ENCODE data around the gene MYOF.

MYOF gene

DNA sequence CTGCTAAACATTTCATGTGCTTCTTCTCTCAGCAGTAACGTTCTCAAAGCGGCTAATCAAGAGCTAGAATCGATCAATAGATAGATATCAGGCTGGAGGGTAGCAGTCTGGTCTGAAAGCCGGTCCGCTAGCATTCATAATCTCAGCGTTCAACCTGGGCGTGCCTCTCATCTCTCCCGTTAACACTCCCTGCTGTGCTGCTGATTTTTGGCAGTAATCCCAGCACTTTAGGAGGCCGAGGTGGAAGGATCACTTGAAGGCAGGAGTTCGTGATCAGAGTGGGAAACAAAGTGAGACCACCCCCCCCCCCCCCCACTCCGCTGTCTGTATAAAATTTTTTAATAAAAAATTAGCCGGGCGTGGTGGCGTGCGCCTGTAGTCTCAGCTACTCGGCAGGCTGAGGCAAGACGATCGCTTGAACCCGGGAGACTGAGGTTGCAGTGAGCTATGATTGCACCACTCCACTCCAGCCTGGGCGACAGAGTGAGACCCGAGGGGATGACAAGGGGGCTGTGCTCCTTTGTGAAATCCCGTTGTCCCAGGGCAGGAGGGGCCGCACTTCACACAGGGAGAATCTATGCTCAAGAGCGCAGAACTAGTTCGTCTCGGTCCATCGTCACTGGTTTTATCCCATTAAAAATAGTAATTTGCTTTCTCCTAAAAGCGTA, 13.7 kb upstream of the MYOF start:
- peak; percentile 52 for DNase-seq (ENCODE audit: insufficient read length, low spot score)
- TF ChIP-seq POLR2A (IDR thresholded peaks at IDR 0.05; ENCODE audit: low read depth, low read length) = no peak
- FAIRE-seq = peak; percentile 96

DNA sequence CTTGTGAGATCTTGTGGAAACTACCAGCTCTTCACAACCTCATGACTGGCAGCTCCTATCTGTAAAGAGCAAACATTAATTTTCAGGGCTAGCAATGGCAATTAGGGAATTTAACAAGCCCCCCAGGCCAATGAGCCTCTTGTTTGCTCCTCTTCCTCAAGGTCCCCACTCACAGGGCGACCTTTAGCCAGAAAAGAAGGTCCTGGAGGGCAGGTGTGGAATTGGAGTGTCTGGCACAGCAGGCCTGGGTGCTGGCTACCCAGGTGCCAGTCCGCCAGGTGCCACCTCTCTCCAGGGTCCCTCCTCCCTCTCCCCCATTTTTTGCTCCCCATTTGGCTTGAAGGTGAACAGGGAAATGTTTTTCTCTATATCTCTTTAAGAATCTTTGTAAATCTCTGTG, 12.4 kb upstream of the MYOF start:
- TF ChIP-seq POLR2A (IDR thresholded peaks at IDR 0.05; ENCODE audit: low read depth, low read length) = no peak
- DNase-seq (ENCODE audit: insufficient read length, low spot score) = no peak
- FAIRE-seq = no peak

DNA sequence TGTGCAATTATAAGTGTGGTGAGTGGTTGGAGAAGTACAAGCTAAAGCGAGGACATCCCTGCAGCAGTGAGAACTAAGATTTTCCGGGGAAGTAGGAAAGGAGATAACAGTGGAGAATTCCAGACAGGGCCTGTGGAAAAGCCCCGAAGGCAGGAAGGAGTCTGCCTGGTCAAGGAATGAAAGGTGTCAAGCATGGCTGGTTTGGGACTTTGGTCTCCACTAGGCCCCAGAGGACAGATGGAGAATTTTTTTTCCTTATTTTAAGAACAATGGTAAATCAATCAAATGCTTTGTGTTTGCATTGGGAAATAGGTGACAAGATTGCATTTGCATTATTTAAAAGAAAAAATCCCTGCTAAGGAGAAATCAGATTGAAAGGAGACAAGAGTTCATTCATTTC, 11.0 kb upstream of the MYOF start:
- FAIRE-seq (no peak), DNase-seq (ENCODE audit: insufficient read length, low spot score) (no peak)
- TF ChIP-seq POLR2A (IDR thresholded peaks at IDR 0.05; ENCODE audit: low read depth, low read length) = no peak

DNA sequence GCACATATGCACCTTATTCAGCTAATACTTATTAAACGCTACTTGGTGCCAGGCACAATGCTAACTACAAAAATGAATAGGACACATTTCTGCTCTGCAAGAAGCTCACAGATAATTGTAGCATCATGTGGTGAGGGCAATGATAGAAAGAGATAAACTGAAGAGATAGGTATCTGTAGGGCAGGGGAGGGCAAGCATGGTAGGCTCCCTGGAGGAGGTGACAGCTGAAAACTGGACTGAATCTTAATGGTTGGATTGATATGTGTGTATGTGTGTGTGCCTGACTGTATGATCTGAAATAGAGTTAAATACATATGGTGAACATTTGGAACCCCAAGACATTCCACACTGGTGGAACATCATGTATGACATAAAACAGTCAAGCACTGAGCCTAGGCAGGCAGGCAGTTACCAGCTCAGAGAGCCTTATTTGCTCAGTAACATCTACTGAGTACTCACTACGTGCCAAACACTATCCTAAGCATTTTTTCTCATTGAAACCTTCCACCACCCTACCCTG, 9.5 kb upstream of the MYOF start:
- no peak for DNase-seq (ENCODE audit: insufficient read length, low spot score)
- TF ChIP-seq POLR2A (IDR thresholded peaks at IDR 0.05; ENCODE audit: low read depth, low read length) = no peak
- FAIRE-seq = no peak

DNA sequence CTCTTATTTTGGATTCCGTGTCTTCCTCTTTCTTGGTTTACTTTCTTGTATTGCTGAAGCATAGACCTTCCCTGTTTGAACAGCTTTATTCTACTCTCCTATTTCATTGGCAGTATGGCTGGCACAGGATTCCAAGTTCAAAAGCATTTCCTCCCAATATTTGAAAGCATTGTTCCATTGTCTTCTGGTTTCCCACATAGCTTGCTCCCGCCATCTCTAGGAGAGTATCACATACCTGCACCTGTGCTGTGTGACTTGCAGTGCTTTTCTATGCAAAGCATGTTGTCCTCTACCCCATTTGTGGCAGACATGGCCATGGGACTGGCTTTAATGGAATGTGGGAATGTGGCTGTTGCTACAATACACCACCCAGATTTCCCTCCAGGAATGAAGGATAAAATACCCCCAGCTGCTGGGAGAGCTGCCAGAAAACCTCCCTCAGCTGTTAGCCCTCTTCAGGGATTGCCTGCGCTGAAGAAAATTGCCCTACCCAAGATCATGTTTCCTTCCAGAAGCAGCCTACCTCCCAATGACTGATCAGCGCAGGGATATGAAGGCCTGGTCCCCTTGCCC, 6.9 kb upstream of the MYOF start:
- FAIRE-seq (no peak), DNase-seq (ENCODE audit: insufficient read length, low spot score) (no peak)
- no peak for TF ChIP-seq POLR2A (IDR thresholded peaks at IDR 0.05; ENCODE audit: low read depth, low read length)

DNA sequence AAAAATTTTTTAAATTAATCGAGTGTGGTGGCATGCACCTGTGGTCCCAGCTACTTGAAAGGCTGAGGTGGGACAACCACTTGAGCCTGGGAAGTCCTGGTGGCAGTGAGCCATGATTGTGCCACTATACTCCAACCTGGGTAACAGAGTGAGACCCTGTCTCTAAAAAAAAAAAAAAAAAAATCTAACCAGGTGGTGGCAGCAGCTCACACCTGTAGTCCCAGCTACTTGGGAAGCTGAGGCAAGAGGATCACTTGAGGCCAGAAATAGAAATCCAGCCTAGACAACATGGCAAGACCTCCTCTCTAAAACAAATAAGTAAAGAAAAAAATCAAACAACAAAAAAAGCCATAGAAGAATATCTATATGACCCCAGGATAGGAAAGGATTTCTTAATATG, 3.6 kb upstream of the MYOF start:
- DNase-seq (ENCODE audit: insufficient read length, low spot score) (no peak), FAIRE-seq (no peak)
- TF ChIP-seq POLR2A (IDR thresholded peaks at IDR 0.05; ENCODE audit: low read depth, low read length) = no peak

DNA sequence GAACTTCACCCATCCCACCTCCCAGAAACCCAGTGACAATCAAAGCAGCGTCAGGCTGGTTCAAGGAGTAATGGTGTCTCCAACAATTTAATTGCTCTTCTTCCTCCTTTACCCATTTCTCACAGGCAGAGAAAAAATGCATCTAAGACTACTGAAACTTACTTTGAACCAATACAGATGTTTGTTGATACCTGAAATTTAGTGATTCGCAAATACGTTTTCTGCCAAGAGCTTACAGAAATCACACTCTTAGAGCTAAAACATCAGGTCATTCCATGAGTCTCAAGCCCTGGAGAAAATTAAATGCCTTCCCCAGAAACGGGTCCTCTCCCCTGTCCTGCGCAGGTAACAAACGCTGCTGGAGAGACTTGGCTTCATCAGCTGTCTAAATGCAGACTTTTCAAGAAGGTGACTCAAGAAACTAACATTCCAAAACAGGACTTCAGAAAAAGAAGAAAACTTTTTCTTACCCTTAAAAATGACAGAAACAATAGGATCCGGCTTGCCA, 443 bp downstream of the MYOF start:
- FAIRE-seq (peak; percentile 38), DNase-seq (ENCODE audit: insufficient read length, low spot score) (no peak)
- no peak for TF ChIP-seq POLR2A (IDR thresholded peaks at IDR 0.05; ENCODE audit: low read depth, low read length)

DNA sequence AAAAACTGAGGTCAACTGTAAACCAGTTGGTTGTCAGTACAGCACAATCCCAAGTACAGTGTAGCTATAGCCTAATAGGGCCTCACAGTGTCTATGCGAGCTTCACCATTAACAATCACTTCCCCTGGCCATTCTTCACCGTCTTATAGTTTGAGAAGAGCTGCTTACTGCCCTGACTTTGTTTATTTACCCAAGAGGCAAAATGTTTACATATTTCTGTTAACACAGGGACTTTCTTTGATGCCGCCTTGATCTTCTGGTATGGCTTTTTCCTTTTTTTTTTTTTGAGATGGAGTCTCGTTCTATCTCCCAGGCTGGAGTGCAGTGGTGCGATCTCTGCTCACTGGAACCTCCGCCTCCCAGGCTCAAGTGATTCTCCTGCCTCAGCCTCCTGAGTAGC, 3.3 kb downstream of the MYOF start:
- FAIRE-seq (no peak), DNase-seq (ENCODE audit: insufficient read length, low spot score) (no peak)
- no peak for TF ChIP-seq POLR2A (IDR thresholded peaks at IDR 0.05; ENCODE audit: low read depth, low read length)

DNA sequence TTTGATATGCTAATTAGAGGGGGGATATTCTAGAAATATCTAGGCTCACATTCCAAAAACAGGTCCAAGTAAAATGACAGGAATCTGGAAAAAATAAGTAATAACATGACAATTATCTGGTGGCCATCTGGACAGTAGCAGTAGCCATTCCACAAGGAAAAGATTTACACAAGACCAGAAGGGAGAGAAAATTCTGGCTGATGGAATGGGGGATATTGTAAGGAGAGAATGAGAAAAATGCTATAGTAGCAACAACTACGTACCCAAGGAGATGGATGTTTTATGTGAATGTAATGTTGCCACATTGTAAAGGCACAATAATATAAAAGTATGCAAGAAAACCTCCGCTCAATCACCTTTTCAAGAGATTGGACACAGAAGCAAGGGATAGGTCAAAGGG, 5.4 kb downstream of the MYOF start:
- FAIRE-seq = no peak
- no peak for DNase-seq (ENCODE audit: insufficient read length, low spot score)
- no peak for TF ChIP-seq POLR2A (IDR thresholded peaks at IDR 0.05; ENCODE audit: low read depth, low read length)

DNA sequence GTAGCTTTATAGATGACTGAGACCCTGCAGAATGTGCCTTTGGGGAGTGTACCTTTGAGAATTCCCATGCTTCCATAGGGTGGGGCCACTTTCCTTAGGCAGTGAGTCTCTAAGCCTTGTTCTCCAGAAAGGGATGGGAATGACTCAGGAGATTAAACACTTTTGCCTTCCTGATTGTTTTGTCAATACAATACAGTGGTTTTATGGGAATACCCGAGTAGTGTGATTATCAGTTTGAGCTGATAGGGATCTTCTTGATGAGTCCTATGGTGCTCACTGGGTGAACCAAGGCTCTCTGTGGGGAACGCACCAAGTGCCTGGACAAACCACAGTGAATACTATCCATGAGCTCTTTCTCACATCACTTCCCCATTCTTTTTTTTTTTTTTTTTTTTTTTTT, 6.3 kb downstream of the MYOF start:
- DNase-seq (ENCODE audit: insufficient read length, low spot score) (no peak), FAIRE-seq (peak; percentile 81)
- no peak for TF ChIP-seq POLR2A (IDR thresholded peaks at IDR 0.05; ENCODE audit: low read depth, low read length)

DNA sequence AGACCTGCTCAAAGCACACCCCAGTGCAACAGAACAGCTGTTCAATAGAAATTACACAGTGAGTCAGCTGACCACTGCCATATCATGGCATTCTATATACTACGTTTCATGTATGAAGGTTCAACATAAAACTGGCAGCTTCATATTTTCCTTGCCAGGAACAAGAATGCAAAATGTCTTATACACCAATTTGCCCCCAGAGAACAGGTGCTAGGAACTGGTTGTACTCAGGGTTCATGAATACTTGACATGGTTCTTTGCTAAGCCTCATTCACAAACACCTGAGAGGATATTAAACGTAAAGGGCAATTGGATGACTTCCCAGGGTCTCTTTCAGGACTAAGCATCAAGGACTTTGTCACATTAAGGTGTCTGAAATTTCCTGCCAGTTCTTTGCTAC, 6.9 kb downstream of the MYOF start:
- FAIRE-seq (no peak), DNase-seq (ENCODE audit: insufficient read length, low spot score) (no peak)
- TF ChIP-seq POLR2A (IDR thresholded peaks at IDR 0.05; ENCODE audit: low read depth, low read length) = no peak

DNA sequence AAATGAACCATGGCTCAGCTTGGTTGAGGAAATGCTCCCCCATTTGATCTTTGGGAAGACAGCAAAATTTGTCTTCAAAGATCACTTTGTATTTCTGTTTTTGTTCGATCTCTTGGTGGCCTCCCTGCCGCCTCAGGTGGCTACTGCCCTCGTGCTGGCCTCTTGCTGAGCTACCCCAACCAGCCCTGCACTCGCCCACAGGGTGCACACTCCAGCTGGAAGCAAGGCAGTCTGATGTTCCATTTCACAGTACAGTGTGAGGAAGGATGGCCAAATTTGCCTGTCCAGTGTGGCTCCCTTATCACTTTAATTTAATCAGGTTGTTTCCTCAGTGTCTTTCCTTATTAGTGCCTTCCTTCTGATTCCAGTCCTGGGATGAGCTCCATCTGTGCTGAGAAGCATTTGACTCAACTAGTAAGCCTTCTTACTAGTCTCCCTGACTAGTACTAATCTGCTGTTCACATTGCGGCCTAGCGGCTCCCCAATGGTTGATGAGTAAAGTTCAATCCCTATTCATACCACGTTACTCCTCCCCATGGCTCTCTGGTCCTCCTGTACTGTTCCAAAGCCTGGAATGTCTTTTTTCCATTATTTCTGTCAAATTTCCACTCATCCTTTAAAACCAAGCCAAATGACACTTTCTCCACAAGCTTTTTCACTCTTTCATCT, 8.2 kb downstream of the MYOF start:
- no peak for DNase-seq (ENCODE audit: insufficient read length, low spot score)
- no peak for FAIRE-seq

DNA sequence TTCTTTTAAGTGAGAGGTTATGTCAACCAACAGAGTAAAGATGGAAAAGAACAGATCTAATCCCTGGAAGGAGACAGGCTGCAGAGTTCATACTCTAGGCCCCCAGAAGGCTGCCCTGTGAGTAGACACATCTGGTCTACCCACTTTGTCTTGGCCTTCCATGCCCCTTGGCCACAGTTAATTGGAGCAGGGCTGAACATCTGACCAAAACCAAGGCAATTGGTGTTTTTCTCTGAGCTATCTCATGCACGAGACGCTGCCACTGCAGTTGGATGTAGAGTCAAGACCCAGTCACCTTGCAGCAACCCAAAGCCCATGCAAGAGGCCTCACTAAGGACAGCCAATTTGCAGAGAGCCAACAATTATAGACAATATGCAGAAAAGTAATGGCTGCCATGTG, 9.0 kb downstream of the MYOF start:
- FAIRE-seq (no peak), DNase-seq (ENCODE audit: insufficient read length, low spot score) (no peak)
- no peak for TF ChIP-seq POLR2A (IDR thresholded peaks at IDR 0.05; ENCODE audit: low read depth, low read length)

More for the DNA sequence above, 8.2 kb downstream of the MYOF start:
- TF ChIP-seq POLR2A (IDR thresholded peaks at IDR 0.05; ENCODE audit: low read depth, low read length) = no peak

DNA sequence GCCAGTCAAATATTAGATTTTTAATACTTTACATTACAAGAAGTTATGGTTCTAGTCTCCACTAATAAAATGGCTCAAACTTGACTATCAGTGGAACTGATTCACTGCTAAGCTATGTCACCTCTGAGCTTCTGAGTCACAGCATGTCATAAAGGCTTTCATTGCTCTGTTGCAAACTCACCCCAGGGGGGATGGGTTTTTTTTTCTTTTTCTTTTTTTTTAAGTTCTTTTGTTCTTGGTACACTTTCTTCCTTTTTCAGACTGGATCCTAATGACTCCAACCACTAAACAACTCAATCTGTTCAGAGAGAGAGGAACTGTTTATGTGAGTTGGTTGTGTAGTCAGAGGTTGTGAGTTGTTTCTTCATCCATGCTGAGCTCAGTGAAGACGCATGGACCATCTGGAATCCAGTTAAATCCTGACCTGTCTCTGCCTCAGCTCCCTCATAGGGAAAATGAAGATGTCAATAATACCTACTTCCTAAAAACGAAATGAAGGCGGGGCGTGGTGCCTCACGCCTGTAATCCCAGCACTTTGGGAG, 11.0 kb downstream of the MYOF start:
- DNase-seq (ENCODE audit: insufficient read length, low spot score) = no peak
- FAIRE-seq = peak; percentile 45
- no peak for TF ChIP-seq POLR2A (IDR thresholded peaks at IDR 0.05; ENCODE audit: low read depth, low read length)
